Measurements from ENCODE around the gene ARL3.

Gene ARL3

GRCh38 chr10:102678068-102678400 is 36.2 kb downstream of the ARL3 start:
- no peak overlapping the region for H3K23ac ChIP-seq (ENCODE audit: low read length)
- no CpG with 5 or more reads among the region's 9 CpGs for WGBS (ENCODE audit: extremely low coverage, insufficient coverage, insufficient read length)

GRCh38 chr10:102677331-102678067 is 36.7 kb downstream of the ARL3 start:
- no CpG with 5 or more reads among the region's 9 CpGs for WGBS (ENCODE audit: extremely low coverage, insufficient coverage, insufficient read length)

More at GRCh38 chr10:102678068-102678400, 36.2 kb downstream of the ARL3 start:
- Histone ChIP-seq H3K9ac (ENCODE audit: low read length) (no peak overlapping the region), H3K9me3 (ENCODE audit: insufficient read depth, low read depth, low read length) (no peaks in the 10 kb centered on the region), H2BK5ac (ENCODE audit: low read depth, low read length, poor library complexity) (no peak overlapping the region), H3K79me2 (ENCODE audit: control insufficient read depth, insufficient read depth, low read length, poor library complexity) (peaks cover 2% of the 10 kb centered on the region), H4K91ac (ENCODE audit: low read depth, low read length) (peak overlapping the region; percentile 50), H3K14ac (ENCODE audit: low read length) (no peak overlapping the region), H3K4ac (ENCODE audit: low read depth, low read length) (no peak overlapping the region), H3K79me1 (ENCODE audit: low read length) (peaks cover 19% of the 10 kb centered on the region), H3K36me3 (ENCODE audit: control insufficient read depth in 1 of 2, insufficient read depth in 2 of 2, low read length in 2 of 2) (peaks cover 3 to 9% of the 10 kb centered on the region in 2 experiments), H3K4me2 (ENCODE audit: low read length) (no peak overlapping the region), H3K4me1 (ENCODE audit: control insufficient read depth in 1 of 2, insufficient read depth in 2 of 2, low read length in 2 of 2) (peaks cover 31 to 37% of the 10 kb centered on the region in 2 experiments), H3K18ac (ENCODE audit: low read length) (no peak overlapping the region), H2BK12ac (ENCODE audit: low read length) (no peak overlapping the region), H4K8ac (ENCODE audit: low read depth, low read length) (no peak overlapping the region), H3K4me3 (ENCODE audit: low read depth, low read length) (no peak overlapping the region), H2AK5ac (ENCODE audit: low read length) (peak overlapping the region; percentile 78), H2AFZ (ENCODE audit: insufficient read depth, low read length, poor library complexity) (no peak overlapping the region), H2BK120ac (ENCODE audit: insufficient read depth, low read length, poor library complexity) (peak overlapping the region; percentile 47), H3K27me3 (ENCODE audit: insufficient read depth, low read length) (no peaks in the 10 kb centered on the region), H4K12ac (ENCODE audit: low read depth, low read length) (peak overlapping the region; percentile 24), H3K27ac (ENCODE audit: low read depth, low read length) (no peak overlapping the region)
- DNase-seq = no peak

GRCh38 chr10:102676534-102677315 is 37.5 kb downstream of the ARL3 start:
- WGBS (ENCODE audit: extremely low coverage, insufficient coverage, insufficient read length) = no CpG with 5 or more reads among the region's 9 CpGs
- Histone ChIP-seq H4K12ac (ENCODE audit: low read depth, low read length) (peak overlapping the region; percentile 16), H4K8ac (ENCODE audit: low read depth, low read length) (peak overlapping the region; percentile 26), H2BK5ac (ENCODE audit: low read depth, low read length, poor library complexity) (peak overlapping the region; percentile 55), H2AFZ (ENCODE audit: insufficient read depth, low read length, poor library complexity) (no peak overlapping the region), H3K23ac (ENCODE audit: low read length) (no peak overlapping the region), H3K27ac (ENCODE audit: low read depth, low read length) (peak overlapping the region; percentile 80), H3K79me1 (ENCODE audit: low read length) (peaks cover 19% of the 10 kb centered on the region), H3K9ac (ENCODE audit: low read length) (no peak overlapping the region), H3K14ac (ENCODE audit: low read length) (peak overlapping the region; percentile 78), H2AK5ac (ENCODE audit: low read length) (peak overlapping the region; percentile 77), H3K4me2 (ENCODE audit: low read length) (no peak overlapping the region), H2BK12ac (ENCODE audit: low read length) (peak overlapping the region; percentile 97), H3K9me3 (ENCODE audit: insufficient read depth, low read depth, low read length) (no peaks in the 10 kb centered on the region), H3K4me3 (ENCODE audit: low read depth, low read length) (no peak overlapping the region), H2BK120ac (ENCODE audit: insufficient read depth, low read length, poor library complexity) (peak overlapping the region; percentile 85), H4K91ac (ENCODE audit: low read depth, low read length) (peak overlapping the region; percentile 89), H3K4ac (ENCODE audit: low read depth, low read length) (no peak overlapping the region), H3K4me1 (ENCODE audit: control insufficient read depth in 1 of 2, insufficient read depth in 2 of 2, low read length in 2 of 2) (peaks cover 31 to 38% of the 10 kb centered on the region in 2 experiments), H3K79me2 (ENCODE audit: control insufficient read depth, insufficient read depth, low read length, poor library complexity) (peaks cover 2% of the 10 kb centered on the region), H3K27me3 (ENCODE audit: insufficient read depth, low read length) (no peaks in the 10 kb centered on the region), H3K36me3 (ENCODE audit: control insufficient read depth in 1 of 2, insufficient read depth in 2 of 2, low read length in 2 of 2) (peaks cover 3% of the 10 kb centered on the region in 2 experiments), H3K18ac (ENCODE audit: low read length) (peak overlapping the region; percentile 49)
- DNase-seq = no peak

More at GRCh38 chr10:102677331-102678067, 36.7 kb downstream of the ARL3 start:
- no peak overlapping the region for H3K4ac ChIP-seq (ENCODE audit: low read depth, low read length)
- no peak for DNase-seq
- H3K9ac ChIP-seq (ENCODE audit: low read length) = no peak overlapping the region
- no peak overlapping the region for H2AFZ ChIP-seq (ENCODE audit: insufficient read depth, low read length, poor library complexity)
- peak overlapping the region; percentile 50 for H4K91ac ChIP-seq (ENCODE audit: low read depth, low read length)
- H3K79me2 ChIP-seq (ENCODE audit: control insufficient read depth, insufficient read depth, low read length, poor library complexity) = peaks cover 2% of the 10 kb centered on the region
- H3K9me3 ChIP-seq (ENCODE audit: insufficient read depth, low read depth, low read length) = no peaks in the 10 kb centered on the region
- peak overlapping the region; percentile 24 for H4K12ac ChIP-seq (ENCODE audit: low read depth, low read length)
- no peak overlapping the region for H3K27ac ChIP-seq (ENCODE audit: low read depth, low read length)
- peak overlapping the region; percentile 33 for H3K18ac ChIP-seq (ENCODE audit: low read length)
- H3K36me3 ChIP-seq (ENCODE audit: control insufficient read depth in 1 of 2, insufficient read depth in 2 of 2, low read length in 2 of 2) = peaks cover 3 to 9% of the 10 kb centered on the region in 2 experiments
- peak overlapping the region; percentile 18 for H2AK5ac ChIP-seq (ENCODE audit: low read length)
- H3K27me3 ChIP-seq (ENCODE audit: insufficient read depth, low read length) = no peaks in the 10 kb centered on the region
- peak overlapping the region; percentile 72 for H2BK12ac ChIP-seq (ENCODE audit: low read length)
- H3K79me1 ChIP-seq (ENCODE audit: low read length) = peaks cover 19% of the 10 kb centered on the region
- H4K8ac ChIP-seq (ENCODE audit: low read depth, low read length) = no peak overlapping the region
- H3K23ac ChIP-seq (ENCODE audit: low read length) = no peak overlapping the region
- peak overlapping the region; percentile 30 for H3K14ac ChIP-seq (ENCODE audit: low read length)
- H3K4me1 ChIP-seq (ENCODE audit: control insufficient read depth in 1 of 2, insufficient read depth in 2 of 2, low read length in 2 of 2) = peaks cover 31 to 38% of the 10 kb centered on the region in 2 experiments
- H3K4me2 ChIP-seq (ENCODE audit: low read length) = no peak overlapping the region
- H2BK5ac ChIP-seq (ENCODE audit: low read depth, low read length, poor library complexity) = no peak overlapping the region
- H3K4me3 ChIP-seq (ENCODE audit: low read depth, low read length) = no peak overlapping the region
- H2BK120ac ChIP-seq (ENCODE audit: insufficient read depth, low read length, poor library complexity) = no peak overlapping the region

DNA sequence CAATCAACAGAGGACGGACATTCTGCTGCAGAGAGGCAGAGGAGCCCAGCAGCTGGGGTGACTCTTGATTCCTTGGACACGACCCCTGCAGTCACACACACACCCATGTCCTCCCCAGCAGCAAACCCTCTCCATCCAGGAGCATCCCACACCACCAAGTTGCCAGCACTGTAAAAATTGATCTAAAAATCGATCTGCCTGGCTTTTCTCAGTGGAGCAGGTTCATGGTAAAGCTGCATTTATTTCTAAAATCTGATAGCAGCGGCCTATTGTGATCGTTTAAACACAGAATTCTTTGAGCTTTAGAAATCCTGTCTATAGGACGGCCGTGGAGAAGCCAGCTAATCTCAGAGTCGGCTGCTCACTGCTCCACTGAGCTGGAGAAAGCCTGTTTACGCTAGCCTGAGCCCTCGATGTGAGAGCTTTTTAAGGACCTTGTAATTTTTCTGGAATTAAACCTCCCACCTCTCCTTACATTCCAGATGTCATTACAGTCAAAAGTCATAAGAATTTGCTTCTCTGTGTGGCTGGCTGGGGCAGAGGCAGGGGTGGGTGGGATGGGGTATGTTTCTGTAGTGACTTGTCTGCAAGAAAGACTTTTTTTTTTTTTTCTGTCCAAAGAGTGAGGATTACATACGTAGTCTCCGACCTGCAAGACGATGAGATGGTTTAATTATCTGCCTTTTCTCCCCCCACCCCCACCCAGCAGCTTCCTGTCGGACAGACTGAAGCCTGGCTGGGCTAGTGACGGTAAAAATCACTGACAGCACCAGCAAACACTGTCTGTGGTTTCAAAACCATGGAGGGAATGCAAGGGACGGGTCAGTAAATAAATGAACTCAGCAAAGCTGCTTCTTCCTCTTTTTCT is 38.3 kb downstream of the ARL3 start:
- Histone ChIP-seq H4K8ac (ENCODE audit: low read depth, low read length) (peak overlapping the region; percentile 63), H4K12ac (ENCODE audit: low read depth, low read length) (peak overlapping the region; percentile 8), H2AFZ (ENCODE audit: insufficient read depth, low read length, poor library complexity) (no peak overlapping the region), H2BK12ac (ENCODE audit: low read length) (peak overlapping the region; percentile 72), H4K91ac (ENCODE audit: low read depth, low read length) (peak overlapping the region; percentile 82), H2AK5ac (ENCODE audit: low read length) (peak overlapping the region; percentile 21), H2BK120ac (ENCODE audit: insufficient read depth, low read length, poor library complexity) (peak overlapping the region; percentile 67), H3K9me3 (ENCODE audit: insufficient read depth, low read depth, low read length) (no peaks in the 10 kb centered on the region), H2BK5ac (ENCODE audit: low read depth, low read length, poor library complexity) (peak overlapping the region; percentile 77), H3K14ac (ENCODE audit: low read length) (peak overlapping the region; percentile 52), H3K4me2 (ENCODE audit: low read length) (peak overlapping the region; percentile 48), H3K18ac (ENCODE audit: low read length) (peak overlapping the region; percentile 13), H3K4me1 (ENCODE audit: control insufficient read depth in 1 of 2, insufficient read depth in 2 of 2, low read length in 2 of 2) (peaks cover 31 to 38% of the 10 kb centered on the region in 2 experiments), H3K79me2 (ENCODE audit: control insufficient read depth, insufficient read depth, low read length, poor library complexity) (peaks cover 2% of the 10 kb centered on the region), H3K23ac (ENCODE audit: low read length) (no peak overlapping the region), H3K79me1 (ENCODE audit: low read length) (peaks cover 19% of the 10 kb centered on the region), H3K9ac (ENCODE audit: low read length) (no peak overlapping the region), H3K27me3 (ENCODE audit: insufficient read depth, low read length) (no peaks in the 10 kb centered on the region), H3K4ac (ENCODE audit: low read depth, low read length) (no peak overlapping the region), H3K4me3 (ENCODE audit: low read depth, low read length) (no peak overlapping the region), H3K36me3 (ENCODE audit: control insufficient read depth in 1 of 2, insufficient read depth in 2 of 2, low read length in 2 of 2) (no peaks in the 10 kb centered on the region), H3K27ac (ENCODE audit: low read depth, low read length) (peak overlapping the region; percentile 82)
- WGBS (ENCODE audit: extremely low coverage, insufficient coverage, insufficient read length) = no CpG with 5 or more reads among the region's 16 CpGs
- peak in 1 of 2 donors; percentile 32 for DNase-seq

Measured in trophoblast cell (in vitro differentiated cells and primary cell).